Measurements from ENCODE around the gene LCN6. TPM values are rescaled to one million over a fixed set of nuclear protein-coding genes. Genes with fewer than 3 reads are reported as not detected.

LCN6 gene
- total and polyA plus RNA-seq, 2 of the 4 experiments (the other 2 are of a cell fraction) = not detected

DNA sequence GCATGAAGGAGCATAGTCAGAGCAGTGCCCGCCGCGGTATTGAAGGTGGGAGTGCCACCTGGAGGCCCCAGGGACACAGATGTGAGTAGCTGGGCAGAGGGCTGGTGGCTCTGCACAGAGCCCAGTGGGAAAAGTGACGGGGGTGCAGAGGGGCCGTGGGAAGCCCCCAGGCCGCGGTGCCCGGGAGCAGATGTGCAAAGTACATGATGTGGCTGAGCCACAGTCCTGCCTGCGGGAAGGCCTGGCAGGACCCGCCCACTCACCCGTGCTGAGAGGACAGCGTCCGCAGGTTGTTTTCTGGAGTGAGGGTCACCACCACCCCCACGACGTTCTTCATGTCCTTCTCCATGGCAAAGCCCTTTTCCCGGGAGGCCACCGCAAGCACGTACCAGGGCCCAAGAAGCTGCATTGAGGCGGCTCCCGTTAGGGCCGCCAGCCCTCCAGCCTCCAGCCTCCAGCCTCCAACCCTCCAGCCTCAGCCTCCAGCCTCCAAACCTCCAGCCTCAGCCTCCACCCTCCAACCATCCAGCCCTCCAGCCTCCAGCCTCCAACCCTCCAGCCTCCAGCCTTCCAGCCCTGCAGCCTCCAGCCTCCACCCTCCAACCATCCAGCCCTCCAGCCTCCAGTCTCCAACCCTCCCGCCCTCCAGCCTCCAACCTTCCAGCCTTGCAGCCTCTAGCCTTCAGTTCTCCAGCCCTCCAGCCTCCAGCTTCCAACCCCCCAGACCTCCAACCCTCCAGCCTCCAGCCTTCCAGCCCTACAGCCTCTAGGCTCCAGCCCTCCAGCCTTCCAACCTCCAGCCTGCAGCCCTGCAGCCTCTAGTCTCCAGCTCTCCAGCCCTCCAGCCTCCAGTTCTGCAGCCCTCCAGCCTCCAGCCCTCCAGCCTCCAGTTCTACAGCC lies 914 bp downstream of the LCN6 start:
- H2AFZ ChIP-seq (replicated peaks; ENCODE audit: low read length, poor library complexity) = no peak overlapping the region
- CTCF ChIA-PET = no interaction called here
- H3K4ac ChIP-seq (ENCODE audit: low read depth, low read length) = no peak overlapping the region
- dilution Hi-C loops (cut with HindIII; ENCODE audit: low sequenced_read_pairs, unreplicated experiment) = no loop called here
- H4K5ac ChIP-seq (ENCODE audit: low read depth, low read length) = no peak overlapping the region
- POLR2A ChIA-PET (ENCODE audit: unreplicated experiment) = no interaction called here
- no peak overlapping the region for H2AK9ac ChIP-seq (replicated peaks; ENCODE audit: low read depth, low read length, poor library complexity)
- no peaks in the 10 kb centered on the region for H3K36me3 ChIP-seq (ENCODE audit: control insufficient read depth, insufficient read depth, low read length)
- BruUV-seq (replicated peaks) = no TSS peak
- DNase-seq = no peak
- H3K9ac ChIP-seq (ENCODE audit: low read depth, low read length) = no peak overlapping the region
- TF ChIP-seq CHD1 (IDR thresholded peaks at IDR 0.05; ENCODE audit: low read depth, low read length) (no peak), BHLHE40 (IDR thresholded peaks at IDR 0.05; ENCODE audit: low read depth, low read length) (no peak), RCOR1 (IDR thresholded peaks at IDR 0.05; ENCODE audit: insufficient replicate concordance, low read length) (no peak), POLR2A (IDR thresholded peaks at IDR 0.05; ENCODE audit: low read depth, low read length) (no peak), RAD21 (IDR thresholded peaks at IDR 0.05; ENCODE audit: low read length) (no peak), ELK1 (IDR thresholded peaks at IDR 0.05; ENCODE audit: borderline replicate concordance, low read depth, low read length) (no peak), NFE2L2 (IDR thresholded peaks at IDR 0.05; ENCODE audit: low read depth, low read length) (no peak), FOS (IDR thresholded peaks at IDR 0.05; ENCODE audit: low read depth, low read length) (no peak), SMC3 (IDR thresholded peaks at IDR 0.05; ENCODE audit: low read depth, low read length) (no peak), MAZ (IDR thresholded peaks at IDR 0.05; ENCODE audit: borderline replicate concordance, low read depth, low read length) (no peak), CEBPB (IDR thresholded peaks at IDR 0.05; ENCODE audit: low read depth, low read length) (no peak)
- TF ChIP-seq, protein P1, sequence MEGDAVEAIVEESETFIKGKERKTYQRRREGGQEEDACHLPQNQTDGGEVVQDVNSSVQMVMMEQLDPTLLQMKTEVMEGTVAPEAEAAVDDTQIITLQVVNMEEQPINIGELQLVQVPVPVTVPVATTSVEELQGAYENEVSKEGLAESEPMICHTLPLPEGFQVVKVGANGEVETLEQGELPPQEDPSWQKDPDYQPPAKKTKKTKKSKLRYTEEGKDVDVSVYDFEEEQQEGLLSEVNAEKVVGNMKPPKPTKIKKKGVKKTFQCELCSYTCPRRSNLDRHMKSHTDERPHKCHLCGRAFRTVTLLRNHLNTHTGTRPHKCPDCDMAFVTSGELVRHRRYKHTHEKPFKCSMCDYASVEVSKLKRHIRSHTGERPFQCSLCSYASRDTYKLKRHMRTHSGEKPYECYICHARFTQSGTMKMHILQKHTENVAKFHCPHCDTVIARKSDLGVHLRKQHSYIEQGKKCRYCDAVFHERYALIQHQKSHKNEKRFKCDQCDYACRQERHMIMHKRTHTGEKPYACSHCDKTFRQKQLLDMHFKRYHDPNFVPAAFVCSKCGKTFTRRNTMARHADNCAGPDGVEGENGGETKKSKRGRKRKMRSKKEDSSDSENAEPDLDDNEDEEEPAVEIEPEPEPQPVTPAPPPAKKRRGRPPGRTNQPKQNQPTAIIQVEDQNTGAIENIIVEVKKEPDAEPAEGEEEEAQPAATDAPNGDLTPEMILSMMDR (conservative IDR thresholded peaks at IDR 0.05; ENCODE audit: low read depth, low read length) = no peak
- H4K8ac ChIP-seq (ENCODE audit: low read depth in 2 of 2, low read length in 2 of 2) = no peak overlapping the region
- intact Hi-C loops (cut with micrococcal nuclease) = no loop called here
- no peak overlapping the region for H3K23ac ChIP-seq (ENCODE audit: low read depth, low read length)
- 72% methylated on average over 12 of the region's 22 CpGs; no CpG with 5 or more reads in 1 of the 2 experiments for WGBS, 2 experiments (ENCODE audit: extremely low coverage in 2 of 2, insufficient read length in 1 of 2)
- no peaks in the 10 kb centered on the region for H3K9me1 ChIP-seq (ENCODE audit: insufficient read depth, low read length)
- no peaks in the 10 kb centered on the region; the same call in 1 of the 2 replicates for H4K20me1 ChIP-seq (ENCODE audit: insufficient read depth, low read length)
- H3K27me3 ChIP-seq (ENCODE audit: control insufficient read depth, insufficient read depth, low read length) = peaks cover 30% of the 10 kb centered on the region; the same call in 1 of the 2 replicates
- H3K18ac ChIP-seq (ENCODE audit: low read depth, low read length) = no peak overlapping the region
- no peak overlapping the region for H2BK5ac ChIP-seq (ENCODE audit: low read depth, low read length, poor library complexity, severe bottlenecking)
- H2BK120ac ChIP-seq (ENCODE audit: low read depth, low read length) = no peak overlapping the region
- H3K27ac ChIP-seq (ENCODE audit: insufficient read depth, low read length) = no peak overlapping the region
- no peaks in the 10 kb centered on the region for H3K4me1 ChIP-seq (ENCODE audit: control insufficient read depth, insufficient read depth, low read length)
- no peak overlapping the region for H3K4me3 ChIP-seq (ENCODE audit: insufficient read depth, low read depth, low read length)
- H2BK20ac ChIP-seq (ENCODE audit: low read depth, low read length) = no peak overlapping the region
- H3K56ac ChIP-seq (ENCODE audit: extremely low read depth, insufficient read depth, low read length) = no peak overlapping the region
- no peaks in the 10 kb centered on the region for H3K79me1 ChIP-seq (ENCODE audit: low read depth in 1 of 2, low read length in 2 of 2)
- no peak overlapping the region for H3K4me2 ChIP-seq (ENCODE audit: low read depth, low read length)
- no peak overlapping the region for H4K91ac ChIP-seq (ENCODE audit: insufficient read depth, low read depth, low read length)
- H2BK15ac ChIP-seq (ENCODE audit: low read depth, low read length) = no peak overlapping the region
- peaks cover 4% of the 10 kb centered on the region for H3K9me3 ChIP-seq (ENCODE audit: control insufficient read depth, insufficient read depth, low read length)
- no peak overlapping the region for H2AK5ac ChIP-seq (ENCODE audit: low read depth, low read length)
- H3K14ac ChIP-seq (replicated peaks; ENCODE audit: low read depth, low read length) = no peak overlapping the region
- no peak for ATAC-seq (ENCODE audit: low read depth)
- in situ Hi-C loops (cut with MboI; ENCODE audit: low sequenced_read_pairs) = no loop called here

All from IMR-90 (cell line).